ENCODE results near the gene TBC1D32.
"Not testable (repeated sequence)": the region's sequence is repeated elsewhere in the genome, so short reads cannot be mapped to it uniquely, and the experiment has no call there.

TBC1D32 gene

GRCh38 chr6:121187200-121187832 is 147.0 kb downstream of the TBC1D32 start:
- no peak for TF ChIP-seq CTCF (IDR thresholded peaks at IDR 0.05; ENCODE audit: extremely low read depth, insufficient read depth, missing control alignments)
- in situ Hi-C loops (cut with MboI; ENCODE audit: low pct_unique_long_range_greater_than_20kb, low sequenced_read_pairs, unreplicated experiment), result no loop called here
- DNase-seq (ENCODE audit: low spot score), result no peak

- in situ Hi-C loops (cut with MboI; ENCODE audit: low pct_unique_long_range_greater_than_20kb, low sequenced_read_pairs, unreplicated experiment), result no loop called here
- DNase-seq (ENCODE audit: low spot score), result no peak
- no peak for TF ChIP-seq CTCF (IDR thresholded peaks at IDR 0.05; ENCODE audit: extremely low read depth, insufficient read depth, missing control alignments)
Measured at GRCh38 chr6:121183742-121184141, 150.5 kb downstream of the TBC1D32 start.

GRCh38 chr6:121175827-121176226 is 158.5 kb downstream of the TBC1D32 start:
- no peak for DNase-seq (ENCODE audit: low spot score)
- no peak for TF ChIP-seq CTCF (IDR thresholded peaks at IDR 0.05; ENCODE audit: extremely low read depth, insufficient read depth, missing control alignments)
- in situ Hi-C loops (cut with MboI; ENCODE audit: low pct_unique_long_range_greater_than_20kb, low sequenced_read_pairs, unreplicated experiment), result no loop called here

- DNase-seq (ENCODE audit: low spot score); in situ Hi-C loops (cut with MboI; ENCODE audit: low pct_unique_long_range_greater_than_20kb, low sequenced_read_pairs, unreplicated experiment): not testable (repeated sequence)
Measured at GRCh38 chr6:121172451-121172850, 161.8 kb downstream of the TBC1D32 start.

GRCh38 chr6:121171879-121172278 is 162.4 kb downstream of the TBC1D32 start:
- no peak for TF ChIP-seq CTCF (IDR thresholded peaks at IDR 0.05; ENCODE audit: extremely low read depth, insufficient read depth, missing control alignments)
- in situ Hi-C loops (cut with MboI; ENCODE audit: low pct_unique_long_range_greater_than_20kb, low sequenced_read_pairs, unreplicated experiment), result no loop called here
- no peak for DNase-seq (ENCODE audit: low spot score)

GRCh38 chr6:121161886-121162285 is 172.4 kb downstream of the TBC1D32 start:
- DNase-seq (ENCODE audit: low spot score), result no peak

GRCh38 chr6:121160276-121160675 is 174.0 kb downstream of the TBC1D32 start:
- in situ Hi-C loops (cut with MboI; ENCODE audit: low pct_unique_long_range_greater_than_20kb, low sequenced_read_pairs, unreplicated experiment), result no loop called here
- DNase-seq (ENCODE audit: low spot score), result no peak
- TF ChIP-seq CTCF (IDR thresholded peaks at IDR 0.05; ENCODE audit: extremely low read depth, insufficient read depth, missing control alignments), result no peak

More at GRCh38 chr6:121161886-121162285, 172.4 kb downstream of the TBC1D32 start:
- in situ Hi-C loops (cut with MboI; ENCODE audit: low pct_unique_long_range_greater_than_20kb, low sequenced_read_pairs, unreplicated experiment), result no loop called here
- TF ChIP-seq CTCF (IDR thresholded peaks at IDR 0.05; ENCODE audit: extremely low read depth, insufficient read depth, missing control alignments), result no peak

Data from GM13977 (cell line).